GM19328 (cell line): ENCODE data around the gene EHBP1.

Experiments used
- ATAC-seq: cut with Tn5 transposase; IDR thresholded peaks from one replicate; pipeline ENCODE4 v1.9.1; 2021; ENCODE audit warnings: mild to moderate bottlenecking, moderate library complexity; ENCODE audit not compliant: unreplicated experiment

Gene EHBP1

GRCh38 chr2:62939735-62940491, 234.4 kb downstream of the EHBP1 start:
- no peak for ATAC-seq

- ATAC-seq, result no peak
Observed at GRCh38 chr2:62940697-62941096, 235.2 kb downstream of the EHBP1 start.

GRCh38 chr2:62941413-62941812, 235.9 kb downstream of the EHBP1 start:
- no peak for ATAC-seq

- ATAC-seq, result no peak
Observed at GRCh38 chr2:62944362-62944761, 238.8 kb downstream of the EHBP1 start.

GRCh38 chr2:62947403-62947802, 241.9 kb downstream of the EHBP1 start:
- no peak for ATAC-seq

GRCh38 chr2:62956651-62957050, 251.1 kb downstream of the EHBP1 start:
- ATAC-seq, result no peak

- ATAC-seq, result no peak
Observed at GRCh38 chr2:62958206-62958605, 252.7 kb downstream of the EHBP1 start.

- no peak for ATAC-seq
Observed at GRCh38 chr2:62964050-62964449, 258.5 kb downstream of the EHBP1 start.

GRCh38 chr2:62964671-62965070, 259.2 kb downstream of the EHBP1 start:
- ATAC-seq, result no peak

- ATAC-seq, result no peak
Observed at GRCh38 chr2:62966991-62967390, 261.5 kb downstream of the EHBP1 start.

- ATAC-seq, result no peak
Observed at GRCh38 chr2:62968168-62968567, 262.7 kb downstream of the EHBP1 start.

- ATAC-seq, result no peak
Observed at GRCh38 chr2:62968668-62969067, 263.2 kb downstream of the EHBP1 start.

- no peak for ATAC-seq
Observed at GRCh38 chr2:62971936-62972335, 266.4 kb downstream of the EHBP1 start.

- no peak for ATAC-seq
Observed at GRCh38 chr2:62972601-62973000, 267.1 kb downstream of the EHBP1 start.

- no peak for ATAC-seq
Observed at GRCh38 chr2:62974999-62975398, 269.5 kb downstream of the EHBP1 start.

GRCh38 chr2:62991605-62992004, 286.1 kb downstream of the EHBP1 start:
- no peak for ATAC-seq

- no peak for ATAC-seq
Observed at GRCh38 chr2:62992561-62992960, 287.0 kb downstream of the EHBP1 start.

GRCh38 chr2:62994206-62994605, 288.7 kb downstream of the EHBP1 start:
- no peak for ATAC-seq

- ATAC-seq, result no peak
Observed at GRCh38 chr2:62996534-62997186, 291.1 kb downstream of the EHBP1 start.

- ATAC-seq, result no peak
Observed at GRCh38 chr2:62998949-62999348, 293.4 kb downstream of the EHBP1 start.

- ATAC-seq, result no peak
Observed at GRCh38 chr2:62999905-63000304, 294.4 kb downstream of the EHBP1 start.

- ATAC-seq, result no peak
Observed at GRCh38 chr2:63000801-63001200, 295.3 kb downstream of the EHBP1 start.

- no peak for ATAC-seq
Observed at GRCh38 chr2:63001576-63001975, 296.1 kb downstream of the EHBP1 start.
